HG02763 (cell line): ENCODE measurements around the gene SRPRB.
A peak's percentile ranks its signal among the peaks of the same experiment; 100 is the strongest.

Experiments used
- ATAC-seq: cut with Tn5 transposase; IDR thresholded peaks from one replicate; pipeline ENCODE4 v1.9.1; 2021; ENCODE audit warnings: mild to moderate bottlenecking, moderate library complexity; ENCODE audit not compliant: unreplicated experiment

The SRPRB gene

GRCh38 chr3:133805702-133806475 is at the start of gene SRPRB:
TSS of gene SRPRB (plus strand) at chr3:133805815. CDS start at chr3:133805849, 34 bp downstream.
- peak; percentile 99 for ATAC-seq

- ATAC-seq, result no peak
Observed at GRCh38 chr3:133756716-133757694, 48.6 kb upstream of the SRPRB start.

GRCh38 chr3:133757701-133758567 is 47.7 kb upstream of the SRPRB start:
- no peak for ATAC-seq

- ATAC-seq, result no peak
Observed at GRCh38 chr3:133758568-133758928, 47.1 kb upstream of the SRPRB start.

- no peak for ATAC-seq
Observed at GRCh38 chr3:133758964-133759739, 46.5 kb upstream of the SRPRB start.

GRCh38 chr3:133759740-133760305 is 45.8 kb upstream of the SRPRB start:
- no peak for ATAC-seq

GRCh38 chr3:133760916-133761315 is 44.7 kb upstream of the SRPRB start:
- ATAC-seq, result no peak

GRCh38 chr3:133761605-133762484 is 43.8 kb upstream of the SRPRB start:
- no peak for ATAC-seq

- ATAC-seq, result no peak
Observed at GRCh38 chr3:133762539-133762938, 43.1 kb upstream of the SRPRB start.

- no peak for ATAC-seq
Observed at GRCh38 chr3:133763797-133764683, 41.6 kb upstream of the SRPRB start.

GRCh38 chr3:133765256-133765655 is 40.4 kb upstream of the SRPRB start:
- ATAC-seq, result no peak

- ATAC-seq, result no peak
Observed at GRCh38 chr3:133767607-133768006, 38.0 kb upstream of the SRPRB start.

GRCh38 chr3:133769536-133769935 is 36.1 kb upstream of the SRPRB start:
- ATAC-seq, result no peak

- no peak for ATAC-seq
Observed at GRCh38 chr3:133773732-133774131, 31.9 kb upstream of the SRPRB start.

GRCh38 chr3:133775309-133775708 is 30.3 kb upstream of the SRPRB start:
- no peak for ATAC-seq

GRCh38 chr3:133775835-133776234 is 29.8 kb upstream of the SRPRB start:
- no peak for ATAC-seq

- no peak for ATAC-seq
Observed at GRCh38 chr3:133776794-133777438, 28.7 kb upstream of the SRPRB start.
